ENCODE measurements around the gene THRA.

THRA gene

GRCh38 chr17:40064971-40065768, 2.4 kb downstream of the THRA start:
- DNase-seq, result no peak

- DNase-seq, result no peak
Measured at GRCh38 chr17:40065769-40066510, 3.2 kb downstream of the THRA start.

- no peak for DNase-seq
Measured at GRCh38 chr17:40067710-40068109, 4.9 kb downstream of the THRA start.

DNA sequence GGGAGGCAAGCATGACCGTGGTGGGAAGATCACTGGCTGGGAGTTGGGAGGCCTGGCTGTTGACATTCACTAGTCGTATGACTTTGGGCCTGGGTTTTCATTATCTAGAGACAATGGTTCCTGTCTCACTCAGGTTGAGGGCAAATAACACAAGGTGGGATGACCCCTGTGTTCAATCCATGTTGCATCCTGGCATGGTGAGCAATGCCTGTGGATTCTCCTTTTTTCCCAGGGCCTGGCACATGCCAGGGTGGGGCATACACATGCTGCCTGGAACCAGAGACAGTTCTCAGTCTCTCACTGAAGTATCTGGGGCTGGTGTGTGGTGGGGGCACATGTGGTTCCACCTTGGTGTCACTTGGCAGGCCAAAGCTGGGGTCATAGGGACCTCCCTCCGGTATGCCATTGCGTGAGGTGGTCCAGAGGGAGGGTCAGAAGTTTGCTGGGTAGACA, 5.4 kb downstream of the THRA start:
- no peak for DNase-seq

- no peak for DNase-seq
Measured at GRCh38 chr17:40068584-40068916, 5.8 kb downstream of the THRA start.

GRCh38 chr17:40068917-40069750, 6.4 kb downstream of the THRA start:
- DNase-seq, result peak; percentile 82

GRCh38 chr17:40069751-40070708, 7.3 kb downstream of the THRA start:
- DNase-seq, result peak; percentile 69

DNA sequence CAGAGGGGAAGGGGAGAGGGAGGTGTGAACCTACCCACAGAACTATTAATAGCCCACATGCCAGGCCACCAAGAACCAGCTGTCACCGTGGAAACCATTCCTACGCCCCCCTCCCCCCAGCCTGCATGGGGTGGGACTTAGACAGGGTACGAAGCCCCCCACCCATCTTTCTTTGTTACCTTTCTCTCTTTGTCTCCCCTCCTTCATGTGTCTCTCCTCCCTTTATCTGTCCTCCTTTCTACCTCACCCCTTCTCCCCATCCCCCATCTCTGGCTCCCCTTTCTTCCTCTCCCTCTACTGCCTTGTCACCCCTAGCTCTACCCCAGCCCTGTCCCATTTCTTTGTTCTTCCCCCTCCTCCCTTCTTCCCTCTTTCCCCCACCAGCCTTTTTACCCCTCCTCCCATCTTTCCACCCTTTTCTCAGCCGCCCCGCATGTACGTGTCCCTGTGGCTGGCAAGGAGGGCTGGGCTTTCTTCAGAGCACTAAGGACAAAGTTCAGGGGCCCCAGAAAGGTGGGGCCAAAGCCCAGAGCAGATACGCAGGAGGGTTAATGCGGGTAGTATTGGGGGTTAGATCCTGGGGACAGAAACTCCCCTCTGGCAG, 8.0 kb downstream of the THRA start:
- no peak for DNase-seq

- DNase-seq, result no peak
Measured at GRCh38 chr17:40071313-40072039, 8.7 kb downstream of the THRA start.

- DNase-seq, result no peak
Measured at GRCh38 chr17:40072040-40072734, 9.4 kb downstream of the THRA start.

DNA sequence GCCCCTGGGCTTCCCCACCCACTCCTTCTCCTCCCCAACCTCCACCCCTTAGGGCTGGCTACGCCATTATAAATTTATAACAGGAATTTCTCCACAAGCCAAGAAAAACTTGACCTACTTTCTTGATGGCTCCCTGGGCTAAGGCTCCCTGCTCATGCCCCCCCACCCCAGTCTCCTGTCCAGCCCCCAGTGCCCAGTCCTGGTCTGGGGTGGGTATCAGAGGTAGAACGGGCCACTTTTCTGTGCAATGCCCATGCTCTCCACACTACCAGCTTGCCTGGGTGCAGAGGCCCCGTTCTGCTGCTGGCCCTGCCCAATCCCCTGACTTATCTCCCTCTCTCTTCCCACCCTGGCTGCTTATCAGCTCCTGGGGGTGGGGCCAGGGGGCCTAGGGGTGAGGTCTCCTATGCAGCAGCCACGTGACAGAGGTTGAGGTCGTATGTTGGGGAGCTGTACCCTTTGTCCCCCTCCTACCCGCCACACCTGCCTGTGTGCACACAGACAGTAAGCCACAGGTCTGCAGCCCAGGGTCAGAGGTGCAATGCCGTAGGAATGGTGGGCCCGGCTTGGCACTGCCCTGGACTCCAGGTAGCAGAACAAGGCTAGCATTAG, 10.1 kb downstream of the THRA start:
- DNase-seq, result no peak

GRCh38 chr17:40073454-40074174, 10.8 kb downstream of the THRA start:
- DNase-seq, result no peak

- no peak for DNase-seq
Measured at GRCh38 chr17:40074175-40074512, 11.4 kb downstream of the THRA start.

DNA sequence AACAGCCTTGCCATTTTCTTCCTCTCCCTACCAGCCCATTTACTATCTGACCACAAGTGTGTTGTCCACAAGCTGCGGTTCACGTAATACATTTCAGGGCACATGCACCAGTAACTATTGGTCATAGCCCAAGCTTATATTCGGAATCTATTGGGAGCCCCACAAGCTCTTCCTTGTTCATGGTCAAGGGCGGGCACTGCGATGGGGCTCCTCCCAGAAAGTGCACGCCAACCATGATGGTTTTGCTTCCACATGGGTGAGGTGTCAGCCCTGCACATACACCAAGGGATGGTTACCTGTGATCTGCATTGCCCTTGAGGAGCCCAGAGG, 12.1 kb downstream of the THRA start:
- DNase-seq, result no peak

DNA sequence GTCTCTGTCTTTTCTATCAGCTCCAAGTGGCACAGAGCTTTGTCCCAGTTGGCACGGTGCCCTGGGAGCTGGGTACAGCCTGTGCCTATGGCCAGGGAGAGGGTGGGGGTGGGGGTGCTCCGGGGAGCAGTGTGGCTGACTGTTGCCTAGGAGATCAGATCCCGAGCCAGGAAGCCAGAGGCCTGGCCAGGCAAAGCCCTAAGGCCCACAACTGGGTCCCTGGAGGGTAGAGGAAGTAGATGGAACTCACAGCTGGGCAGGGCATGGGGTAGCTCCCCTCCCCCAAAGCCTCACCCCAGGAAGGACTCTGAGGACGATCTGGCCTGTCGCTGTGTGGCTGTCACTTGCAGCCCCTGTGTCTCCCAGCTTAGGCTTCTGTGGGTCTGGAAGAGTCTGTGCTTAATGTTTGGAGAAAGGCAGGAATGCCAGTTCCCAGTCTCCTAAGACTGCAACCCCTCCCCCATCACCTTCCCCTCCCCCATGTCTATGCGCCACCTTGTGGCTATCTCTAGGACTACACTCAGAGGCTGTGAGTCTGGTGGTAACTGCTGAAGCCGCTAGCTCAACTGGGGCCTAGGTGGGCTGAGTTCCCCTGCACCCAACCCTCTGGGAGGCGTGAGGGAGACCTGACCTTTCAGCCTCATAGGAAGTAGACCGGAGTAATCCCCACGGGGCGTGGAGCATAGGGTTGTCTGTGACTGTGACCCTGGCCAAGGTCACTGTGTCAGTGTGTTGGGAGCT, 12.6 kb downstream of the THRA start:
- peak; percentile 81 for DNase-seq

DNA sequence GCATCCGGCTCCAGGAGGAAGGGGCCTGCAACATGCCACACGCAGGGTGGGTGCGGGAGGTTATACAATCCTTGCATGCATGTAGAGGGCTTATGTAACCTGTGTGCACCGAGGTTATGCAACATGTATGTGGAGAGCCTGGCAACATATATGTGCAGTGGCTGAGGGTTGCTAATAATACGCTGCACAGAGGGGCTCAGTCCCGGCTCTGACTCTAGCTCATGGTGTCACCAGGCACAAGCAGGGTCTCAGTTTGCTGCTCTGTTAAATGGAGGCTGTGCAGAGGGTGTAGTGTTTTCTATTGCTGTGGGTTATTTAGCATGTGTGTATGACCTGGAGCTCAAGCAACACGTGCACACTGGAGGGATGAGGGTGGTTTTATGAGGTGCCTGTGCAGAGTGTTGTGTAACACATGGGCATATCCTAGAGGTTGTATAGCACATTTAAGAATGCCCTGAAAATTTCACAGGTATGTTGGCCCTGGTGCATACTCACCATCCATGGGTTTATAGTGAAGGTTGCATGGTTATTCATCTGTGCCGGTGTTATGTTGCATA, 13.3 kb downstream of the THRA start:
- DNase-seq, result no peak

DNA sequence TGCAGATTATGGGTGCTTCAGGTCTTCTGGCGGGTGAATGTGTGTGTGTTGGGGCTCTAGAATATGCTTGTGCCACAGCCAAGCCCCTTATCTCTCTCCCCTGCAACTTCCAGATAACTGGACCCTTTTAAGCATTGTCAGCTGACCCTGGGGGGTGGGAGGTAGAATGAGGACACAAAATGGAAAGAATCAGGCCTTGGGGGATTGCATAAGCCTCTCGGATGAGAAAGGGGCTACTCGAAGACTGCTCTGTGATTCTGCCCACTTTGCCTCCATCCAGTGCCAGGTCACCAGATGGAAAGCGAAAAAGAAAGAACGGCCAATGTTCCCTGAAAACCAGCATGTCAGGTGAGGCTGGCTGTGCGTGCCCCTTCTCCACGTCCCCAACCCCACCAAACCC, 13.8 kb downstream of the THRA start:
- DNase-seq, result no peak

DNA sequence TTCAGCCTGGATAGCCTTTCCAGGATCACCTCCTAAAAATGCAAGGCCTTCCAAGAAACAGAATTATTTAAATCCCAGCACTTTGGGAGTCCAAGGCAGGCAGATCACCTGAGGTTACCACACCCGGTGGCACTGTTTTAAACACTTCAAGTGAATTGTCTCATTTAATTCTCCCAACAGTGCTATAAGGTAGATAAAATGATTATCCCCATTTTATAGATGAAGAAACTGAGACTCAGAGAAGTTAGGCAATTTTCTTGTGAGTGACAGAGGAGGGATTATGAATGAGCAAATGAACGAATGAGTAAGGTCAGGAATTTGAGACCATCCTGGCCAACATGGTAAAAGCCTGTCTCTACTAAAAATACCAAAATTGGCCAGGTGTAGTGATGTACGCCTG, 16.8 kb downstream of the THRA start:
- DNase-seq, result no peak

DNA sequence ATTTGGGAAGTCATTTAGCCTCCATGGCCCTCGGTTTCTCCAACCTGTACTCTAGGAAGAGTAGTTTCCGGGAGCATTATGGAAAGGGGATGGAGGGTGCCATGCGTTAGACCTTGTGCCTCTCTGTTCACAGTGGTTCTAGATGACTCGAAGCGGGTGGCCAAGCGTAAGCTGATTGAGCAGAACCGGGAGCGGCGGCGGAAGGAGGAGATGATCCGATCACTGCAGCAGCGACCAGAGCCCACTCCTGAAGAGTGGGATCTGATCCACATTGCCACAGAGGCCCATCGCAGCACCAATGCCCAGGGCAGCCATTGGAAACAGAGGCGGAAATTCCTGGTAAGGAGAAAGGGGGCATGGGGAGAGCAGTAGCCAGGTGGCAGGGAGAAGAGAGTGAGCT, 21.7 kb downstream of the THRA start:
- no peak for DNase-seq
